Ammon's horn (tissue), 1 donor: ENCODE results near the gene STAT5A.
"Not testable (repeated sequence)": the region's sequence is repeated elsewhere in the genome, so short reads cannot be mapped to it uniquely, and the experiment has no call there.

Experiments
- DNase-seq: peaks from one replicate; pipeline ENCODE4 v3.0.0-alpha.2; 2016; ENCODE audit warnings: low spot score

Gene STAT5A

GRCh38 chr17:42308446-42308845, 20.1 kb downstream of the STAT5A start:
- no peak for DNase-seq

- DNase-seq: no peak
Observed at GRCh38 chr17:42309142-42309541, 20.8 kb downstream of the STAT5A start.

GRCh38 chr17:42309986-42310786, 21.9 kb downstream of the STAT5A start:
- DNase-seq: no peak

- DNase-seq: no peak
Observed at GRCh38 chr17:42310787-42311215, 22.5 kb downstream of the STAT5A start.

GRCh38 chr17:42311240-42312034, 23.1 kb downstream of the STAT5A start:
- DNase-seq: peak; percentile 86

GRCh38 chr17:42312035-42312284, 23.7 kb downstream of the STAT5A start:
- no peak for DNase-seq

GRCh38 chr17:42312285-42313130, 24.2 kb downstream of the STAT5A start:
- peak; percentile 91 for DNase-seq

GRCh38 chr17:42313389-42313772, 25.1 kb downstream of the STAT5A start:
- DNase-seq: no peak

- no peak for DNase-seq
Observed at GRCh38 chr17:42313773-42314566, 25.7 kb downstream of the STAT5A start.

- no peak for DNase-seq
Observed at GRCh38 chr17:42315402-42316156, 27.3 kb downstream of the STAT5A start.

- DNase-seq: no peak
Observed at GRCh38 chr17:42316755-42317154, 28.5 kb downstream of the STAT5A start.

GRCh38 chr17:42317266-42317845, 29.1 kb downstream of the STAT5A start:
- DNase-seq: no peak

- not testable (repeated sequence) for DNase-seq
Observed at GRCh38 chr17:42317967-42318366, 29.7 kb downstream of the STAT5A start.

GRCh38 chr17:42321555-42321954, 33.3 kb downstream of the STAT5A start:
- DNase-seq: no peak

GRCh38 chr17:42322382-42323267, 34.3 kb downstream of the STAT5A start:
- peak; percentile 96 for DNase-seq

GRCh38 chr17:42323268-42323773, 35.0 kb downstream of the STAT5A start:
- no peak for DNase-seq

GRCh38 chr17:42325026-42325425, 36.7 kb downstream of the STAT5A start:
- no peak for DNase-seq

- DNase-seq: no peak
Observed at GRCh38 chr17:42329025-42329976, 41.0 kb downstream of the STAT5A start.
